HFF-Myc (cell line): ENCODE measurements around the gene GARIN5B.

Experiments used
- DNase-seq: peaks from one replicate; pipeline ENCODE4 v3.0.0-alpha.2; 2011; ENCODE audit warnings: low read depth; ENCODE audit errors: extremely low read depth
- H3K4me3 ChIP-seq: replicated peaks from 2 replicates; pipeline ENCODE4 v1.5.1; 2011; ENCODE audit warnings: low read depth, mild to moderate bottlenecking, control low read depth, low read length
- CTCF ChIP-seq: IDR thresholded peaks from 2 replicates; pipeline ENCODE4 v1.5.1; 2012; ENCODE audit warnings: mild to moderate bottlenecking, low read depth, low read length, control low read depth; ENCODE audit errors: missing control alignments

Gene GARIN5B

DNA sequence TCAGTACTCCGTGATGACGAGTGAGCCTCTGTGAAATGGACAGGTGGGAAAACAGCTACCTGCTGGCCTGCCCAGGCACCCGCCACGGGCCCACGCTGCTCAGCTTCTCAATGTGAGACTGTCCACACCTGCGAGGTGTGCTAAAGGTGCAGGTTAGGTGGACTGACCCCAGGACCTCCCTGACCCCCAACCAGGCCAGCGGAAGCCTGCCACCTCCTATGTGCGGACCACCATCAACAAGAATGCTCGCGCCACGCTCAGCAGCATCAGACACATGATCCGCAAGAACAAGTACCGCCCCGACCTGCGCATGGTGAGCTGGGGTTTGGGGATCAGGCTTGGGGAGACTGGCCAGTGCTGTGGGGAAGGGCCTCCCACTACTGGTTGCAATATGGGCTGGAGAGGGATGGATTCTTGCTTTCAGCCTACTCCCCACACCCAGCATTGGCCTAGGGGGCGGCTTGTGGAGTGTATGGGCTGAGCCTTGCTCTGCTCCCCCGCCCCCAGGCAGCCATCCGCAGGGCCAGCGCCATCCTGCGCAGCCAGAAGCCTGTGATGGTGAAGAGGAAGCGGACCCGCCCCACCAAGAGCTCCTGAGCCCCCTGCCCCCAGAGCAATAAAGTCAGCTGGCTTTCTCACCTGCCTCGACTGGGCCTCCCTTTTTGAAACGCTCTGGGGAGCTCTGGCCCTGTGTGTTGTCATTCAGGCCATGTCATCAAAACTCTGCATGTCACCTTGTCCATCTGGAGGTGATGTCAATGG, 24.9 kb upstream of the GARIN5B start:
- no peak for TF ChIP-seq CTCF
- no peak for DNase-seq
- peak overlapping the region; percentile 96 for H3K4me3 ChIP-seq

DNA sequence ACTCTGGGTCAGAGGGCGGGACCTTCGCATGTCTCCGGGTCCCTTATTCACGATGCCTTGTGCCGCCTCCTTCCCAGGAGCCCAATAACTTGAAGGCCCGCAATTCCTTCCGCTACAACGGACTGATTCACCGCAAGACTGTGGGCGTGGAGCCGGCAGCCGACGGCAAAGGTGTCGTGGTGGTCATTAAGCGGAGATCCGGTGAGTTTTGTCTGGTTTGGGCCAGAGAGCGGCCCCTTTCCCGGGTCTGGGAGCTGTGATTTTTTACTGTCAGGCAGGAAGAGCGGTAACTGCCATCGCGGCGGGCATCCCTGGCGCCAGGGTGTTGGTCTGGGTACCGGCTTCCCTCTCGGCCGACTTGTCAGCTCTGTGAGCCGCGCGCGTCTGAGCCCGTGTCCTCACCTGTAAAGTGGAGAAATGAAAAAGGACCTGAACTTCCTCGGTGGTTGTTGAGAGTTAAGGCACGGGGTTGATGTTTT, 23.5 kb upstream of the GARIN5B start:
- DNase-seq = no peak
- H3K4me3 ChIP-seq = peak overlapping the region; percentile 96
- TF ChIP-seq CTCF = no peak

DNA sequence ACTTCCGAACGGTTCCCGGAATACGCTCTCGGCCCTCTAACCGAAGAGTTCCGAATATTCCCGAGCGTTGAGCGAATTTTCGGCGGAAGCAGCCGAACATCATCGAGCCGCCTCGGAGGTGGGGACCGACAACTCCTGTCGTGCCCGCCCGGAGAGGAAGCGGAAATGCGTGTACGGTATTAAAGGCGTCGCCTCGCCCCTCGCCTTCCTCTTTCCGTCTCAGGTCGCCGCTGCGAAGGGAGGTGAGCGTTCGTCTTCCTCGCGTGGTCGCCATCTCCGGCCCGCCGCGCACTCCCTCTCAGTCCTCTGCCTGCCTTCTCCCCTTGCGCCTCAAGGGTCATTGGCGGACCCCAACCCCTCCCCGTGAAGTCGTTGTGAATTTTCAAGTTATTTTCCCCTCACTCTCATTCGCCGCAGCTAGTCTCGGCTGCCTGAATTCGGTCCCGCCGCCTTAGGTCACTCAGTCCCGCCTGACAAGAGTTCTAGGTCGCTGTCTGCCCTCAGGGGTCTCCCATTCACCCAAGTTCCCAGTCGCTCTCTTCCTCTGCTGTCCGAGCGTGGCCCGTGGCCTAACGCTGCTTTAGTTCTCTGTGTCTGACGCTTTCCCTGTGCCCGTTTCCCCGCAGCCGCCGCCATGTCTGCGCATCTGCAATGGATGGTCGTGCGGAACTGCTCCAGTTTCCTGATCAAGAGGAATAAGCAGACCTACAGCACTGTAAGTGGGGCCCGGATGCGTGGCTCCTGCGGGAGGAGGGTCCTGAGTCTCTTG, 22.8 kb upstream of the GARIN5B start, which contains the start of gene RPL28:
TSS of gene RPL28 (plus strand) at position 209 of the 769 bp plus-strand sequence. CDS start at position 635, 426 bp downstream.
- TF ChIP-seq CTCF = no peak
- peak; percentile 93 for DNase-seq
- H3K4me3 ChIP-seq = peak within 1 kb of the TSS; percentile 96

DNA sequence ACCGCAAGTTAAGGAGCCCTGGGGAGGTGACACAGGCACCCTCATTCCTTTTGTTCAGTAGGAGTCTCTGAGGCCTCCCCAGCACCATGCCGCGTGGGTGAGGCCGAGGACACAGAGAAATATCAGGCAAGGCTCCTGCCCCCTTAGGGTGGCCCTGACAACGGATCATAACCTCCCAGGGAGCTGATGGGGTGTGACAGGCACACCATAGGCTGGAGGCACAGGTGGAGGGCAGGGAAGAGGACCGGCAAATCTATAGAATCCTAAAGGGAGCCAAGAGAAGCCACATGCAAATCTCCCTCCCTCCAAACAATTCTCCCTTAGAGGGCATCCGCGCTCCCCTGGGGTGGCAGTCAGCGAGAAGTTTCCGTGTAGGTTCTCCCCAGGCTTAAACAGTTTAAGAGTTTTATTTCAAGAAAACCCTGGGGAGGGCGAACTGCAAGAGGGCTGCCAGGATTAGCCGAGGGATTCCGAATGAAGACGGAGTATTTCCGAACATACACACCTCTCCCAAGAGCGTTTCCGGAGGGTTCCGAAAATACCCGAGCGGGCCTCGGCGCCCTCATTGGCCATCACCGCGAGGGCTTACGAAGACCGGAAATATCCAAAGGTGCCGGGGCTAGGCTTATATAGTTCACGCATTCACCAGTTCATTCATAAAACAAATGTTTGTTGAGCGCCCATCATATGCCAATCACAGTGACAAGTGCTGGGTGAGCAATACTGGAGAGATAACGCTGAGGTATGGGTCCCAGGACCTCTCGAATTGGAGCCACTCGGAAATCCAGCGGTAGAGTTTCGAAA, 22.1 kb upstream of the GARIN5B start:
- DNase-seq = peak; percentile 90
- H3K4me3 ChIP-seq = peak overlapping the region; percentile 96
- TF ChIP-seq CTCF = no peak

DNA sequence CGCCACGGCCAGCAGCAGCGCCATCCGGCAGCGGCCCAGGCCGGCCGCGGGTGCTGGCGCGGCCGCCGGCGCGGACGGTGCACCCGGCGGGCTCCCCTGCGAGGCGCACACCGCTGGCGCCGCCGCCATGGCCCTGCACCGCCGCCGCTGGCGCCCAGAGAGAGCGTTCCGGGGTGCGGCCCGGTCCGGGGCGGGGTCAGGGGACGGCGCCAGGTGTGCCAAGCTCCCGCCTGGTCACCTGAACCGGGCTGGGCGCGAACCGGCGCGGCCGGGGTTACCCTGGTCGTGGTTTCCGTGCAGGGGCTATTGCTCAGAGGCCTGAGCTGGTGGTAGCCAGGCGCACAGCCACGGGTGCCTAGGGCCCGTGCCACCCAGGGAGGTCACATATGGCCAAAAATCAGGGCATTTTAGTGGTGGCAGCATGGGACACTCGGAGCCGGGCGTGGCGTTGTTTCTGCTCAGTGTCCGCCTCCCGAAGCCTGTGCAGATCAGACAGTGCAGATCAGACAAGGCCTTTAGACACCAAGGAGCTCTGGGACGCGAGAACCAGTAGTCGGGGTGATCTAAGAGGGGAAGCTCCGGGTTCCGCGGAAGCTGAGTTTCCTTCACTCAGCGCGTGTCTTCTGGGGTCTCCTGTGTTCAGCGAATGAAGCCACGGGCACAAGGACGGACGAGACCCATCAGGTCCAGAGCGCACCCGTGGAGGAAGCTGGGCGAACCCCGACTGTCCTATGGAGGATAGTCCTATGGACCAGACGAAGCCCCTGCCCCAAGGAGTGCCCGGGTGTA, 21.3 kb upstream of the GARIN5B start, which contains the start of gene TMEM238:
TSS of gene TMEM238 (minus strand) at position 162 of the 789 bp plus-strand sequence. CDS start at position 129, 33 bp downstream.
- no peak for TF ChIP-seq CTCF
- peak within 1 kb of the TSS; percentile 96 for H3K4me3 ChIP-seq
- DNase-seq = no peak
